NOMO-1 treated with dmso at 0.1 percent for 144 hours (cell line): Measurements from ENCODE around the gene DCAF7.

Experiments used
- DNase-seq: peaks from one replicate; lab custom pipeline; 2025; ENCODE audit not compliant: unreplicated experiment; lab: John Stamatoyannopoulos, UW

Gene DCAF7

GRCh38 chr17:63543822-63544420 lies 6.4 kb upstream of the DCAF7 start:
- no peak for DNase-seq

- no peak for DNase-seq
These were observed 5.6 kb upstream of the DCAF7 start for GRCh38 chr17:63544467-63545301.

- no peak for DNase-seq
These were observed 3.8 kb upstream of the DCAF7 start for GRCh38 chr17:63546308-63547082.

- no peak for DNase-seq
These were observed 3.2 kb upstream of the DCAF7 start for GRCh38 chr17:63547083-63547523.

- DNase-seq, result no peak
These were observed 860 bp upstream of the DCAF7 start for GRCh38 chr17:63549289-63549945.

GRCh38 chr17:63550817-63551639 lies 751 bp downstream of the DCAF7 start:
- DNase-seq, result no peak

GRCh38 chr17:63552211-63552610 lies 1.9 kb downstream of the DCAF7 start:
- no peak for DNase-seq

GRCh38 chr17:63555500-63556156 lies 5.4 kb downstream of the DCAF7 start:
- no peak for DNase-seq

GRCh38 chr17:63557416-63557815 lies 7.1 kb downstream of the DCAF7 start:
- DNase-seq, result no peak

GRCh38 chr17:63558441-63558840 lies 8.2 kb downstream of the DCAF7 start:
- DNase-seq, result no peak

GRCh38 chr17:63561819-63562218 lies 11.5 kb downstream of the DCAF7 start:
- DNase-seq, result no peak

GRCh38 chr17:63563339-63563738 lies 13.1 kb downstream of the DCAF7 start:
- DNase-seq, result no peak

- DNase-seq, result no peak
These were observed 14.3 kb downstream of the DCAF7 start for GRCh38 chr17:63564562-63564961.

GRCh38 chr17:63567229-63567628 lies 17.0 kb downstream of the DCAF7 start:
- no peak for DNase-seq

GRCh38 chr17:63568563-63568962 lies 18.3 kb downstream of the DCAF7 start:
- DNase-seq, result no peak

- DNase-seq, result no peak
These were observed 21.5 kb downstream of the DCAF7 start for GRCh38 chr17:63571632-63572310.

- no peak for DNase-seq
These were observed 23.4 kb downstream of the DCAF7 start for GRCh38 chr17:63573634-63574033.

- no peak for DNase-seq
These were observed 27.9 kb downstream of the DCAF7 start for GRCh38 chr17:63578027-63578768.

- no peak for DNase-seq
These were observed 28.5 kb downstream of the DCAF7 start for GRCh38 chr17:63578769-63579111.
